ENCODE data around the gene TRIM33.
A peak's percentile ranks its signal among the peaks of the same experiment; 100 is the strongest.

The TRIM33 gene

GRCh38 chr1:114346480-114347029, 164.4 kb downstream of the TRIM33 start:
- DNase-seq = peak; percentile 92

DNA sequence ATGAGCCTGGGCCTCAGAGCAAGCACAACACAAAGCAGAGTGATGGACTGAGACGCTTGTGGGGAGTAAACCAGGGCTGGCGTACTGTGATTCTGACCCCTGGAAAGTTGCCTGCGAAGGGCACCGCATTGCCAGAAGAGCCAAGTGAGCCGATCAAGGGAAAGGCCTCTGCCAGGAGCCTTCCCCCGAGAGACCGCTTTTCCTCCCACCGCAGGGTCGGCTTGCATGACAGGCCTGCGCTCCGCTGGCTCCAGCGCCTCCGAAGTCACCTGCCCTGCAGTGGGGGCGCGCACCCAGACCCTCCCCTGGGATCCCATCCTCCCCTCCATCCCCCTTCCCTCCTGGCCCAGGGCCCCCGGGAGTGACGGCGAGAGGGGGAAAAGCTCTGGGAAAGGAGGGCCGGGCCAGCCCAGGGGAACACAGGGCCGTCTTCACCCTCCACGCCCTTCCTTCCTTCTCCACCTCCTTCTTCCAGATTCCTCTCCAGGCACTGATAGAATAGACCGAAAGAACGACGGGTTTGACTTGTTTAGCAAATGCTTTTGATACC, 165.0 kb downstream of the TRIM33 start:
- DNase-seq = no peak

GRCh38 chr1:114344656-114345055, 166.3 kb downstream of the TRIM33 start:
- DNase-seq = no peak
